Spleen (tissue), 7 donors: ENCODE data around the gene MFNG.

Experiments used
- CTCF ChIP-seq, 11 experiments: fragments of 200-600 bp in 7 of 11; fragments of 450-650 bp in 4 of 11; sonication (generic) in 4 of 11; IDR thresholded peaks in 8 of 11; conservative IDR thresholded peaks in 3 of 11; 1 replicate in 7 of 11; 2 replicates in 4 of 11; pipeline versions ENCODE4 v1.4.0 to v1.8.0; 2016 to 2021; ENCODE audit warnings: antibody characterized with exemption in 11 of 11, inconsistent platforms in 4 of 11, mild to moderate bottlenecking in 1 of 11
- POLR2AphosphoS5 ChIP-seq, 3 donors: sonication (generic); formaldehyde crosslinking; IDR thresholded peaks; one replicate each; pipeline ENCODE4 v1.5.1; 2017; ENCODE audit warnings: antibody characterized with exemption in 3 of 3
- donor health status: DM: no; HTN: no; CAD: no; lungs with moderate emphysema.
- donor health status: DM: no; HTN: no; CAD: no.
- donor health status: DM: no; HTN: no; CAD: no.

DNA sequence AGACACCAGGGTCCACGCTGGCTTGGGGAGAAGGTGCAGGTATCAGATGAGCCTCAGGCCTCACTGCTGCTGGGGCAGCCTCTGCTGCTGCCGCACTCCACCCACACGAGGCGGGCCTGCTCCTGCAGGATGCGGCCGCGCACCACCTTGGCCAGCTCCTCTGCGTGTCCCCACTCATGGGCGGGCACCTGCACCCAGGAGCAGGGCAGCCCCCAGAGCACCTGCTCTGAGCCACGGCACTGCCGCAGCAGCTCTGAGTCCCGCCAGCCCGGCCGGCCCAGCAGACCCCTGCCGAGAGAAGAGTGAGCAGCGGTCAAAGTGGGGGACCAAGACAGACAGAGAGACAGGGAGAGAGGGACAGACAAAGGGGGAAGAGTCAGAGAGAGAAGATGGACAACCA, 4.9 kb upstream of the MFNG start:
- TF ChIP-seq CTCF (IDR thresholded peaks at IDR 0.05 in 8 of 11, conservative IDR thresholded peaks at IDR 0.05 in 3 of 11) (no peak), POLR2AphosphoS5 (IDR thresholded peaks at IDR 0.05) (no peak)
